ENCODE data around the gene OR56A4.
"Not testable (repeated sequence)": the region's sequence is repeated elsewhere in the genome, so short reads cannot be mapped to it uniquely, and the experiment has no call there.

OR56A4 gene, protein sequence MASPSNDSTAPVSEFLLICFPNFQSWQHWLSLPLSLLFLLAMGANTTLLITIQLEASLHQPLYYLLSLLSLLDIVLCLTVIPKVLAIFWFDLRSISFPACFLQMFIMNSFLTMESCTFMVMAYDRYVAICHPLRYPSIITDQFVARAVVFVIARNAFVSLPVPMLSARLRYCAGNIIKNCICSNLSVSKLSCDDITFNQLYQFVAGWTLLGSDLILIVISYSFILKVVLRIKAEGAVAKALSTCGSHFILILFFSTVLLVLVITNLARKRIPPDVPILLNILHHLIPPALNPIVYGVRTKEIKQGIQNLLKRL

DNA sequence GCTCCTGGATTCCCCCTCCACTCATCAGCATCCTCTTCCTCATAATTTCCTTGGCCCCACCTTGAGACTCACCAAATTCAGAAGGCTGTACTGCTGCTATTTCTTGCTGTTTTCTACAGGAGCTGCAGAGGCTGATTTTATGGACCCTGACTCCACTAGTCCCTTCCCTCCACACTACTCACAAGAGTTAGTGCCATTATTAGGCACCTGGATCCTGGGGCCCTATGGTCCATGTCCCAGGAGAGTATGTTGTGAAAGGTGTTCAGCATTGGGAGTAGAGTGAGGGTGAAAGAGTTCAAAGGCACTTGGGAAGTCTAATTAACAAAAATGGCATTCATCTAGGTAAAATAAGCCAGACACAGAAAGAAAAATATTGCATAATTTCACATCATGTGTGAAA, at the start of gene OR56A4:
Gene OR56A4, minus strand, starts transcription at position 101 of the 400 bp plus-strand sequence. CDS start 3,954 bp downstream, outside the sequence.
- no peak for DNase-seq

DNA sequence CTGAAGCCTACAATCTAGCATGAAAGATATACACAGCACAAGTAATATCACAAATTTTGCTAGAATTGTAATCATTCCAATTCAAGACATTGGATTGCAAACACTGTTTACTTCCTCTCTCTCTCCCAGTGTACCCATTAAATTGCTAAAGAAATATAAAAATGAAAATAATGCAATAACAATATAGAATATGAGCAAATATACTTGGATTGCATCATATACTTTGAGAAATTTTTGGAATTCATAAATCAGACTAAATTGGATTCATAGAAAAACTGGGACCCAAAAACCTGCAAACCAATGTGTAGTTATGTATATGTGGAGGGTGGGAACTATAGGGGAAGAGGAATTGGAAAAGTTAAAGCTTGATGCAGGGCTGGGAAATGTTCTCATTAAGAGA, 48.8 kb upstream of the OR56A4 start:
- DNase-seq, result no peak

DNA sequence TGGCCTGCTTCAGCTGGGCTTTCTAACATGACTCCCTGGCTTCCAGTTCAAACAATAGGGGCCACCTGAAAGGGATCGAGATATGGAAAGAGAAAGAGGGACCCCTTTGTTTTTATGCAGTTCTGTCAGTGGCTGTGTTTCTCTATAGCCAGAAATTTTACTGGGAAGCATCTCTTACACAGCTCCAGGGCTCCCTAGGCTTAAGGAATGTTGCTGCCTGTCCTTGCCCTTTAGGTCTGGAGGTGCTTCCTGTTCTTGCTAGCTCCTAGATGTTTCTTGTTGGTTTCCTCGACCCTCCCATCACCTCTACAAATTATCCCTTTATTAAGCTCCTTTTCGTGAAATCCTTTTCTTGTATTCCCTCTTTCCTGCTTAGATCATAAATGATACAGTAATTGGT, 45.6 kb upstream of the OR56A4 start:
- no peak for DNase-seq

DNA sequence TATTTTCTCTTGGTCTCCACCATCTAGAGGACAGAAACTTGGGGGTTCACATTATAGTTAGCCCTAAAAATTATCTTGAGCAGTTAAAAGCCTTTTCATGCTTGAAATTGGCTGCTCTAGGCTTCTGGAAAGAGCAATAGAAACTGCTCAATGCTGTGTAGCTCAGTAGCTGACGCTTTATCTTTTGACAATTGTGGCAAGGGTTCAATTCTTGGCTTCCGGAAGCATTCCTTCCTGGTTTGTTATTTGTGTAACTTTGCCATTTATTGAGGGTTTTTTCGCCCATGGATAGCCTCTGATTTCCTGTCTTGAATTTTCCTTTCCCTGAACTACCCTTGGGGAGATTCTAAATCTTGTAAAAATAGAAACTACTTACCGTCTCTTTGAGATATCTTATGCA, 34.1 kb upstream of the OR56A4 start:
- DNase-seq, result no peak

DNA sequence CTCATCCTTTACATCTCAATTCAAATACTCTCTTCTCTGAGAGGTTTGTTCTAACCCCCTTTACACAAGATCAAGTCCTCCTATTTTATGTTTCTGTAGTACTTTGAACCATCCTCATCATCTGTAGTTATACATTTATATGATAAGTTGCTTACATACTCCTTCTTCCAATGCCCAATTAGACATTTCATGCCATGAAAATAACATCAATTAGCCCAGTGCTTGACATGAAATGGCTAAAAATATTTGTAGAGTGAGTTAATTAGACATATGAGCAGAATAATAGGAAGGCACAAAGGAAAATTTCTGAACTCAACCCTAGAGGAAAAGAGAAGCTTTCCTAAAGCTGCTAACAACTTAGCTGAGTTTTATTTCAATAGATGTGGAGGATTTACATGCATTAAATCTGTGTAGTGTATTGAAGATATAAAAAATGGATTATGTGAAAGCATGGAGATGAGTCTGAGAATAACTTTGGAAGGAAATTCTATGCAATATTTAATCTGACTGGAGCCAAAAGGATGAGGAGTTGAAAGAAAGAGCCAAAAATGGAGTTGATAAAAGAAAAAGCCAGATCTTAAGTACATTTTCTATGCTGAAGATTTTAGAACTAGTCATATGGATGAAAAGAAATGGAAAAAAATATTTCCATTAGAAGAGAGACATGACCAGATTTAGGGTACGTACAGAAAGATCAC, 24.1 kb upstream of the OR56A4 start, which contains the start of gene OR56A1:
Gene OR56A1, minus strand, starts transcription at position 51 of the 698 bp plus-strand sequence. CDS start 3,066 bp downstream, outside the sequence.
- DNase-seq, result no peak

DNA sequence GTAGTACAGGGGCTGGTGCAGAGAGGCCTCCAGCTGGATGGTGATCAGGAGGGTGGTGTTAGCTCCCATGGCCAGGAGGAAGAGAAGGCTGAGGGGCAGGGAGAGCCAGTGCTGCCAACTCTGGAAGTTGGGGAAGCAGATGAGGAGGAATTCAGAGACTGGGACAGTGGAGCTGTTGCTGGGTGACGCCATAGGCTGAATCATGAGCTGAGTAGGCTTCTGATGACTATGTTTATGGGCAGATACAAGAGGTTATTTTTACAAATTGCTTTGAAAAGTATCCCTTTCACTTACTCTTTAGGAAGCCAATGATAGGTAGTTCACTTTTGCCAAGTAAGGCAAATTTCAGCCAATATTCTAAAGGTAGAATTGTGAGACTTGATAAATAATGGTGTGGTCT, 20.8 kb upstream of the OR56A4 start:
- no peak for DNase-seq

DNA sequence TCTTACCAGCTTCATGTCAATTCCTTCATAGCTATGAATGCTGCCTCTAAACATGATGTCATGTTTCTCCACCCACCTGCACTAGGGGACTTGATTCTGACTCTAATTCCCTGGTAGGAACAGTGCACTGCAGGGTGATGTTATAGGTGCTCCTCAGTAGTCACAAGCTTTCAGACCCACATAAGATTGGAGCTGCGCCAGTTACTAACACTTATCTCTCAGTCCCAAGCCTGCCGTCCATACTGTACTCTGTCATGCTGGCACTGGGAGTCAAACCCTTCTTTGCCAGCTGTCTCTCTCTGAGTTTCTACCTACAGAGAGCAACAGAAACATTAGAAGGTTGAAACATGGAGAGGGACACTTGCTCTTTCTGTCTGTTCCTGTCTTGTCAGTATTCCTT, 18.3 kb upstream of the OR56A4 start:
- no peak for DNase-seq

DNA sequence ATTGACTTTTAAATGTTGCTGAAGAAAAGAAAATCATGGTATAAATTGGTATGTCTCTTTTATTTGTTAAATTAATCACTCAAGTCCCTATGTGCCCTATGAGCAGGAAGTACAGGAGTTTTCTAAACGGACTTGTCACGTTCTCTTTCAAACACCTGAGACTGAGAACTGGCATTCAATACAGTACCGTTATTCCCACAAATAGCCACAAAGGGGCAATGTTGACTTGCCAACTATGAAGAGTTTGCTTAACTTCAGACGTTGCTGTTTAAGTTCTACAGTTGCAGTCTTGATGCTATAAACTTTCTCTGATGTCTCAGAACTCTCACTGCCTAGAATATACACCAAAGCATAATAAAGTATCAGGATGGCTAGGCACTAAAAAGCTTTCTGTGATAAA, 16.2 kb upstream of the OR56A4 start:
- DNase-seq, result no peak

DNA sequence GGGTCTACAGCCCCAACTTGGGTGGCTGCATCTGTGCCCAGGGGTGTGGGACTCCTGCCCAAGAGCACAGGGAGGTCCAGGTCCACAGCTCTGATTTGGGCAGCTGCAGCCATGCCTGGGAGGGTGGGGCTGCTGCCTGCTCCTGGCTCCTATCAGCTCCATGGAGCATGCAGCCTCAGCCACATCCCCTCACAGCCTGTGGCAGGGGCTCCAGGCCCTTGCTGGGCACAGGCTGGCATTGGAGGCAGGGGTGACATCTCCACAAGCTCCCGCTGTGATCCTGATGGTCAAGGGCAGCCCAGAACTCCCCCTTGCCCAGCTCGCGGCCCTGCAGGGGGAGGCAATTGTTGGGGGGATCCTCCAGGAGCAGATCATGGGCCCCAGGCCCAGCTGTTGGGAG, 6.3 kb upstream of the OR56A4 start:
- no peak for DNase-seq

DNA sequence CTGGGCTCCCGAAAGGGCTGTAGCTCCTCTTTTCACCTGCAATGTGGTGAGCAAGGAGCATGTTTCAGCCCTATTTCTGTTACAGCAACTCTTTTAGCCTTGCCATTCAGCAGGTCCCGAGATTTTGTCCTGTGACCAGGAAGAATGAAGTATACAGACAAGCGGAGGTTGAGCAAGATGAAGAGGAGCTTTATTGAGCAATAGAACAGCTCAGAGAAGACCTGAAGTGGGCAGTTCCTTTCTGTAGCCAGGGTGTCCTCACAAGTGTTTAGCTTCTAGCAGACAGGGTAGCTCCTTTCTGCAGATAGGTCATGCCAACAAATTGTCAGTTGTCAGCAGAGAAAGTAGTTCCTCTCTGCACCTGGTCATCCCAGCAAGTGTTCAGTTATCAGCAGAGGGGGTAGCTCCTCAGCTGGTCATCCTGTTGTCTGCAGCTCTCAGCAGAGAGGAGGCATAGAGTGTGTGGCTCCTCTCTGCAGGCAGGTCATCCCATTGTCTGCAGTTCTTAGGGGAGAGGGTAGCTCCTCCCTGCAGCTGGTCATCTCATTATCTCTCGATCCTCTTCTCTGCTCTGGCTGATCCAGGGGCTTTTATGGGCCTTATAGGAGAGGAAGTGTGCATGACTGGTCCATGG, 5.4 kb upstream of the OR56A4 start:
- no peak for DNase-seq

DNA sequence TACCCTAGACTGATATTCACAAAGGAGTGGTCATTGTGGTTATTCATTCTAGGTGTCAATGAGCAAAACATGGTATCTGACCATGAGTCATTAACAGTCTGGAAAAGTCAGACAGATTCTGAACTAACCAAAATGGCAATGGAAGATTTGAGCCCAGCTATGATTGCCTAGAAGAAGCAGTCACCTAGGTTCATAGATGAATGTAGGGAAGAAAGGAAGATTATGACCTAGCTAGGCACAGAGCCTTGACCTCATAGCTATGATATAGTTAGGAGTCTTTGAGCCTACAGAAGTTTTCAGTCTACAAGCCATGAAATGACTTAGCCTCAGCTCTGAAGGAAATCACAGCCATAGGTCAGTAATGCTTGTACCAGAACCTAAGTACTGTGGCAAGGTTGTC, 351 bp downstream of the OR56A4 start:
- no peak for DNase-seq

DNA sequence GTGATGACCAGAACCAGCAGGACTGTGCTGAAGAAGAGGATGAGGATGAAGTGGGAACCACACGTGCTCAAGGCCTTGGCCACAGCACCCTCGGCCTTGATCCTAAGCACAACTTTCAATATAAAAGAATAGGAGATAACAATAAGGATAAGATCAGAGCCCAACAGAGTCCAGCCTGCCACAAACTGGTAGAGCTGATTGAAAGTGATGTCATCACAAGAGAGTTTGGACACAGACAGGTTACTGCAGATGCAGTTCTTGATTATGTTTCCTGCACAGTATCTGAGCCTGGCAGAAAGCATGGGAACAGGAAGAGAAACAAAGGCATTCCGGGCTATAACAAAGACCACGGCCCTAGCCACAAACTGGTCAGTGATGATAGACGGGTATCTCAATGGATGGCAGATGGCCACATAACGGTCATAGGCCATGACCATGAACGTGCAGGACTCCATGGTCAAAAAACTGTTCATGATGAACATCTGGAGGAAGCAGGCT, 4.5 kb downstream of the OR56A4 start:
- DNase-seq, result no peak

DNA sequence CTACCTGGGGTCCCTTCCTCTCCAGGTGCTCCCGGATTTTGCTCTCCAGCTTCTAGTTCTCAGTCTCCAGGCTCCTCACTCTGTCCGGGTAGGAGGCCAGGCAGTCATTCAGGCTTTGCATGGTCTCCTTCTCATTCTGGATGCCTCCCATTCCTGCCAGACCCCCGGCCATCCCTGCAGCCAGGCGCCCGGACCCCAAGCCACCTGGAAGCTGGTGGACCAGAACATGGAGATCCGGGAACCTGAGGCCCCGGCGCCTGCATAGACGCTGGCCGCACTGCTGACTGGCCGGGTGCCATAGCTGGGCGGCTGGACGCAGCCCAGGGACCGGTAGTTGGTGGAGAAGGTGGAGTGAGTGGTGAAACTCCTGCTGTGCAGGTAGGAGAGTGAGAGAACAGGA, 12.0 kb downstream of the OR56A4 start:
- DNase-seq, result no peak

DNA sequence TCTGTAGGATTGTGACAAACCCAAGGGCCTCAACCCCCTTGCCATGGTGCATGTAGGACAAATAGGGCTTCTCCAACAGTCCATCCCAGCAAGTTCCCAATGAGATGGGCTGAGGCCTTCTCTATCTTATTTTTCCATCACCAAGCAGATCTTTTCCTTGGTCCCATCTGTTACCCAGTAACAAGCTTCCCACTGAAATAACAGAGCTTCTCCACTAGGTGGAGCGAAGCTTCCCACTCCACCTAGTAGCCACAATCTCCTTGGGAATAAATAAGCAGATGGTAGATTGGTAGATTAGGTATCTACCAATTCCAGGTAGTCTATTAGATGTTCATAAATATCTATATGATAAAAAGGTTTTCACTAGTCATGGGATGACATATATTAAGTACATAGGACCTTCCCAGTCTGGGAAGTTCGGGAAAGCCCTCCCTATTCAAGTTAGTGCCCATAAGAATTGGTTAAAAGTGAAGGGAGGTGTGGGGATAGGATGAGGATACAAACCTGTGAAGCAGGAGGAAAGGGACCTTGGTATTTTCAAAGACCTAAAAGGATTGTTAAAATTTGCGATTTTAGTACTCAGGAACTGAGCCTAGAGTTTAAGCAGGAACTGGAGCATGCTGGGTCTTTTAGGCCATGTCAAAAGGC, 14.0 kb downstream of the OR56A4 start:
- DNase-seq, result no peak

DNA sequence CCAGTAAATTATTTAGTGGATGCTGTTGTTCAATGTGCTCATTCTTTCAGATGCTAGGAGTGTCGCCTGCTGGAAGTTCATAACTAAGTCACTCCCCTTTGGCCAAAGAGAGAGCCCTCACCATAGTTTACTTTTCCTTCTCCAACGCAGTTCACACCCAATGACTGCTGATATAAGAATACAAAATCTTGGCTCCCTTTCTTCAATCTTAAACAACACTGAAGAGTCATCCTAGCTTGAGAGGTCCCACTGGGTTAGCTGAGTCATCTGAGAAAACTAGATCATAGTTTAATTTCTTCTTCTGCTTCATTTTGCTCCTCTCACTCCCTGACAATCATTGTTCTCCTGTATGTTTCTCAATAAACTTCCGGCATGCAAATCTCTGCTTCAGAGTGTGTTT, 14.6 kb downstream of the OR56A4 start:
- DNase-seq, result no peak

DNA sequence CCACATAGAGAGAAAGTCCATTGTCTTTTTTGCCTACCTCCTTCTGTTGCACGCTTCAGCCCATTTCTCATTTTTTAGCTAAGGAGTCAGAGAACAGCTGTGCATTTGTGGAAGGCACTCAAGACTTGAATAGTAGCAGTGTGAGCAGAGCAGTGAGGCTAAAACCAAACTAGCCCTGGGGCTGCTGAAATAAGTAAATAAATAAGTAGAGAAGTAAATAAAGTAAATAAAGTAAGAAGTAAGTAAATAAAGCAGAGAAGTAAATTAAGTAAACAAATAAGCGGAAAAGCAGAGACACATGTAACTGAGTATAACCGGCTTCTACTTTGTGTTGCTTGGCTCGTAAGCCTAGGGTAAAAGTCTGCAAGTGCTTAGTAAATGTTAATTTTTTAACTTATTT, 17.5 kb downstream of the OR56A4 start:
- DNase-seq, result no peak

DNA sequence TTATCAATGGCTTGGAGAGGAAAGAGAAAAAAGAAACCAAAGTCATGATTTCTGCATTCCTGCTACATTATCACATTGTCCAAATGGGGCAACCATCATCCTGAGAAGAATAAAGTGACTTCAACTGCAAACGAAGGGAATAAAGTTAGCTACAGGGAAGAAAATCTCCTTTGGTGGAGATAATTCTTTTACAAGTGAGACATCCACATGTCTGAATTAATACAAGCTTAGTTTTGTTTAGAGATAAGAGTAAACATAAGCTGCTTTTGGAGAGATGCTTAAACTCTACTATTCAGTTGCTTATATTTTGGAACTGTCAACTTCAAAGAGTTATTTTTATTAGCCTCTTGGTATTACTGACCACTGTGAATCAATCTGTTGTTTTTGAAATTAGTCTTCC, 19.9 kb downstream of the OR56A4 start, which contains the start of gene OR52L1:
Gene OR52L1, minus strand, starts transcription at position 101 of the 400 bp plus-strand sequence. Its CDS starts 55 bp downstream, at position 46.
- DNase-seq, result no peak

DNA sequence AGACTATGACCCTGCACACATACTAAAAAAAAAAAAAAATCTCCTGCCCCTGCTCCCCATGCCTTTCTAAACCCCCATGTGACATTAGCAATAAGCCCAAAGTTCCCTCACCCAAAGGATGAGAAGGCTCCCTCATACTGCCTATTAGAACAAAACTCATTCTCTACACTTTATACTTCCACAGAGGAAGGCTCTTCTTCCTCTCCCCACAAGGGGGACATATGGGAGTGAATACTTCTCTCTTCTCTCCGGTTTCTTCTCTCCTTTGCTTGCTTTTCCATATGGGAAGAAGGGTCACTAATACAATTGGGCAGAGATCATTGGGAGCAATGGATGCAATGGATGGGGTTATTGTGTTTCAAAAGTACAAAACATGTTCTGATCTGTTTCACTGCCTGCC, 23.3 kb downstream of the OR56A4 start:
- DNase-seq, result no peak

DNA sequence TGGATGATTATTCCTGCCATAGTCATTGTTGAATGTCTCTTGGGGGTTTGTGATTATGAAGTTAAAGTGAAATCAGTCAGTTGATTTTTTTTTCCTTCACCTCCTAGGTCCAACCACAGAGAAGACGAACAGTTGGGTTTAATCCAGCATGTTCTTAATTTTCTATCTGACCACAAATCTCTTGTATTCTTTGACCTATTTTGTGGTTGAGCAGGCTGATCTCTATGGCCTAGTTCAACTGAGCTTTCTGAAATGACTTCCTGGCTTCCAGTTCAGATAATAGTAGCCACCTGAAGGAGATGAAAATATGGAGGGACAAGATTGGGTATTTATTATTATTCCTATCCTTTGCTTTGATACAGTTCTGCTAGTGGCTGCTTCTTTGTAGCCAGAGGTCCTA, 33.2 kb downstream of the OR56A4 start:
- DNase-seq, result no peak

DNA sequence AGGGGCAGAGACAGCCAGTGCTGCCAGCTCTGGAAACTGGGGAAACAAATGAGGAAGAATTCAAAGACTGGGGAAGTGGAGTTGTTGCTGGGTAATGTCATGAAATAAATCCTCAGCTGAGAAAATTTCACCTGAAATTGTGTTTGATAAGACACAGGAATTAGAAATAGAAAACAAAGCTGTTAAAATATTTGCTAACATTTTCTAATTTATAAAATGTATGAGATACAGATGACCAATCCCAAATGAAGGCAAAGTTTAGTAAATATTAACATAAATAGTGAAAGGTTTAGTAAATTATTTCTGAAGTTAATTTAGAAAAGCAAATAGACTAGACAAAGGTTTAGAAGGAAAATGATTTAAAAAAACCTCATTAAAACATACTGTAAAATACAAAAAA, 38.4 kb downstream of the OR56A4 start, which contains the start of gene OR56A5:
Gene OR56A5, minus strand, starts transcription at position 101 of the 400 bp plus-strand sequence. Its CDS starts 0 bp downstream, at position 101.
- DNase-seq, result no peak

DNA sequence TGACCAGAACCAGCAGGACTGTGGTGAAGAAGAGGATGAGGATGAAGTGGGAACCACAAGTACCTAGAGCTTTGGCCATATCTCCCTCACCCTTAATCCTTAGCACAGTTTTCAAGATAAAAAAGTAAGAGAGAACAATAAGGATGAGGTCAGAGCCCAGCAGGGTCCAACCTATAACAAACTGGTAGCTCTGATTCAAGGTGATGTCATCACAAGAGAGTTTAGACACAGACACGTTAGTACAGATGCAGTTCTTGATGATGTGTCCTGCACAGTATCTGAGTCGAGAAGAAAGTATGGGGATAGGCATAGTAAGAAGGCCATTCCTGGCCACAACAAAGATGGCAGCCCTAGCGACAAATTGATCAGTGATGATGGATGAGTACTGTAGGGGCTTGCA, 39.0 kb downstream of the OR56A4 start:
- DNase-seq, result no peak

DNA sequence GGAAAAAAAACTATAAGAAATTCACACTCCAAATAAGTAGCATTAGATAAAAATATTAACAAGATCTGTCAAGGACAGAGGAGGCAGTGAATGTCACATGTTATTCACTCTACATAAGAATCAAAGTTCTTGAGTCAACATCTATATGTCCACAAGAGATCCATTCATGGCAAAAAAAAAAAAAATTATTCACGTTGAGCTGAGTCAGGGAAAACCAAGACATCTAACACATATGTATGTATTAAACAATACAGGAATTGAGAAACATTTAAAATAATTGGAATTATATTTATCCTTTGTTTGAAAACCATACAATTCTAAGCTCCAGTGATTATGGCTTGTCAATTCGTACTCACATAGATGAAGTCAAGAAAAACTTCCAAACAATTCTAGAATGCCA, 39.8 kb downstream of the OR56A4 start:
- no peak for DNase-seq

DNA sequence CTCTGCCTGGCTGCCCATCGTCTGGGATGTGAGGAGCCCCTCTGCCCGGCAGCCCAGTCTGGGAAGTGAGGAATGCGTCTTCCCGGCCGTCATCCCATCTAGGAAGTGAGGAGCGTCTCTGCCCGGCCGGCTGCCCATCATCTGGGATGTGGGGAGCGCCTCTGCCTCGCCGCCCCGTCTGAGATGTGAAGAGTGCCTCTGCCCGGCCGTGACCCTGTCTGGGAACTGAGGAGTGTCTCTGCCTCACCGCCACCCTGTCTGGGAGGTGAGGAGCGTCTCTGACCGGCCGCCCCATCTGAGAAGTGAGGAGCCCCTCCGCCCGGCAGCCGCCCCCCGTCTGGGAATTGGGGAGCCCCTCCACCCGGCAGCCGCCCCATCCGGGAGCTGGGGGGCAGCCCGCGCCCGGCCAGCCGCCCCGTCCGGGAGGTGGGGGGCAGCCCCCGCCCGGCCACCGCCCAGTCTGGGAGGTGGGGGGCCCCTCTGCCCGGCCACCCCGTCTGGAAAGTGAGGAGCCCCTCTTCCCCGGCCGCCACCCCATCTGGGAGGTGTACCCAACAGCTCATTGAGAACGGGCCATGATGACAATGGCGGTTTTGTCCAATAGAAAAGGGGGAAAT, 45.9 kb downstream of the OR56A4 start:
- DNase-seq, result not testable (repeated sequence)

All from activated gamma-delta T cell treated with Interleukin-2 at 50 U/mL for 16 hours (primary cell).